ENCODE data around the gene CHERP.

CHERP gene, protein sequence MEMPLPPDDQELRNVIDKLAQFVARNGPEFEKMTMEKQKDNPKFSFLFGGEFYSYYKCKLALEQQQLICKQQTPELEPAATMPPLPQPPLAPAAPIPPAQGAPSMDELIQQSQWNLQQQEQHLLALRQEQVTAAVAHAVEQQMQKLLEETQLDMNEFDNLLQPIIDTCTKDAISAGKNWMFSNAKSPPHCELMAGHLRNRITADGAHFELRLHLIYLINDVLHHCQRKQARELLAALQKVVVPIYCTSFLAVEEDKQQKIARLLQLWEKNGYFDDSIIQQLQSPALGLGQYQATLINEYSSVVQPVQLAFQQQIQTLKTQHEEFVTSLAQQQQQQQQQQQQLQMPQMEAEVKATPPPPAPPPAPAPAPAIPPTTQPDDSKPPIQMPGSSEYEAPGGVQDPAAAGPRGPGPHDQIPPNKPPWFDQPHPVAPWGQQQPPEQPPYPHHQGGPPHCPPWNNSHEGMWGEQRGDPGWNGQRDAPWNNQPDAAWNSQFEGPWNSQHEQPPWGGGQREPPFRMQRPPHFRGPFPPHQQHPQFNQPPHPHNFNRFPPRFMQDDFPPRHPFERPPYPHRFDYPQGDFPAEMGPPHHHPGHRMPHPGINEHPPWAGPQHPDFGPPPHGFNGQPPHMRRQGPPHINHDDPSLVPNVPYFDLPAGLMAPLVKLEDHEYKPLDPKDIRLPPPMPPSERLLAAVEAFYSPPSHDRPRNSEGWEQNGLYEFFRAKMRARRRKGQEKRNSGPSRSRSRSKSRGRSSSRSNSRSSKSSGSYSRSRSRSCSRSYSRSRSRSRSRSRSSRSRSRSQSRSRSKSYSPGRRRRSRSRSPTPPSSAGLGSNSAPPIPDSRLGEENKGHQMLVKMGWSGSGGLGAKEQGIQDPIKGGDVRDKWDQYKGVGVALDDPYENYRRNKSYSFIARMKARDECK

DNA sequence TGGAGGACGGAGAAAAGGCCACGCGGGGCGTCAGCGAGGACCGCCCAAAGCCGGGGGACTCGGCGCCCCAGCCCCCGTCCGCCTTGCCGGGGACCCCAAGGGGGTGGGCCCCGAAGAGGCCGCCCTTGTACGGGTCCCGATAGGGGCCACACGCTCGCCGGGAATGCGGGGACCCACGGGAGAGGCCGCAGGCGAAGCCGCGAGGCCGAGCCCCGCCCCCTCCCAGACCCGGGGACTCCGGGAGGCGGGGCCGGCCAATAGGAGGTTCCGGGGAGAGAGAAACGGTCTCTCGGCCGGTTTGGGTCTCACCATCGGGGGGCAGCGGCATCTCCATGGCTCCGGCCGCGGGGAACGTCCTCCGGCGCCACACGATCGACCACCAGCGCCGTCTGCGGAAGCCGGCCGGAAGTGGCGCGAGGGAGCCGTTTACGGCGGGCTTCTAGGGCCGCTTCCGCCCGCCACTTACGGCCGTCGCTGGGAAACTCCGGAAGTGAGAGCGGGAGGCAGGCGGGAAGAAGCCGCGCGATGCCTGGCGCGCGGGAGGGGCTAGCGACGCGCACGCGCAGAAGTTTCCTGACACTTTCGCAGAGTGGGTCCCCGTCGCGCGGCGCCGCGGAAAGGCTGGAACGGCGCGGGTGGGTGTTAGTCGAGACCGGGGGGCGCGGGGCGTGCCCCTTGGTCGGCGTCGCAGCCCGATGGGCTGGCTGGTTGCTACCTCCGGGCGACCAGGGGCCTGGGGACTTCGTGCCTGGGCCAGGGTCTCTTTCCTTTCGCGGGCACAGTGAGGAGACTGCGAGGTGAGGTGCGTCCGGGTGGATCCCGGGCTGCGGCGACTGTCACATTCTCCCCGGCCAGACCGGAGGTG lies at the start of gene CHERP:
TSS of gene CHERP (minus strand) at position 393 of the 865 bp plus-strand sequence. CDS start at position 334, 59 bp downstream.
- DNase-seq, result peak; percentile 50 to 95 (median 85)

DNA sequence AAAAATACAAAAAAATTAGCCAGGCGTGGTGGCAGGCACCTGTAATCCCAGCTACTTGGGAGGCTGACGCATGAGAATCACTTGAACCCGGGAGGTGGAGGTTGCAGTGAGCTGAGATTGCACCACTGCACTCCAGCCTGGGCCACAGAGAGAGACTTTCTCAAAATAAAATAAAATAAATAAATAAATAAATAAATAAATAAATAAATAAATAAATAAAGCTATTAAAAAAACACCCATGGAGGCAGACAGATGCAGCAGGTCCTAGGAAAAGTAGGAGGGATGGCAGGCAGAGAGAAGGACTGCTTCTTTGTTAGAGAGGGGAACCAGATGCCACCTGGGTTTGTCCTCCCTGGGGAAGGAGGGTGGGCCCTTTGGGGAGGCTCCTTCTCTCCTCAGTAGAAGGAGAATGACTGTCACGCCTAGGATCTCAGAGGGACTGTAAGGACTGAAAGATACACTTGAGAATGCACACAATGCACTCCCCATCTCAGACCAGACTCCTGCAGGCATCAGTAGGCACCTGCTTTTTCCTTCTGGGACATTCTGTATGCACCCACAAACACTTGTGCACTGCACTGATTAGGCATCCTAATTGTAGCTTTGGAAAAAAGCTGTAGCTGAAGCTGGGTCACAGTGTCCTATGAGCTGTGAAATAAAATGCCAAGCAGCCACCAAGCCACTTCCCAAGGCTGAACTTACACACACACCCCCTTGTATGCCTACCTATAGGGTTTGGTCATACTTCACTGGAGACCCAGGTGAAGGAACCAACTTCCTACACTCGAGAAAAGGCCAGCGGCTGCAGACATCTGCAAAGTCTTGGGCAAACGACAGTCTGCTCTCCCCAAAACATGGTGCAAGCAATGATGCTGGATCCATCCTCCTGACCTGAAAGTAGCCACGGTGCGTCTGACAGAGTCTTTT lies 48.9 kb upstream of the CHERP start:
- no peak for DNase-seq

DNA sequence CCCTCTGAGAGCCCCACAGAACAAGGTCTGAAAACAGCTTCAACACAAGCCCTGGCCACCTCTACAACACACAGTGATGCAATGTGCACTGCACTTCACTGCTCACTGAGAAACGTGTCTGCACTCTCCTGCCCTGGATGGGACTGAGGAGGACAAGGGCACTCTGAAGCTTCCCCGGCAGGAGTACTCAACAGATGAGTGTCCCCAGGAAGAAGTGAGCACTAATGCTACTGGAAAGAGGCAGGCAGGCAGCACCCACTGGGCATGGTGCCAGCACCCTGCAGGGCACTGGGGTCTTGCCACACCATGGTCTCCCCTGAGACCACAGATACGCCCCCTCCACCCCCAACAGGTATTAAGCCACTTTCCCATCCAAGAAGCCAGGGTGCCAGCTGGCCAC lies 47.7 kb upstream of the CHERP start:
- no peak for DNase-seq

DNA sequence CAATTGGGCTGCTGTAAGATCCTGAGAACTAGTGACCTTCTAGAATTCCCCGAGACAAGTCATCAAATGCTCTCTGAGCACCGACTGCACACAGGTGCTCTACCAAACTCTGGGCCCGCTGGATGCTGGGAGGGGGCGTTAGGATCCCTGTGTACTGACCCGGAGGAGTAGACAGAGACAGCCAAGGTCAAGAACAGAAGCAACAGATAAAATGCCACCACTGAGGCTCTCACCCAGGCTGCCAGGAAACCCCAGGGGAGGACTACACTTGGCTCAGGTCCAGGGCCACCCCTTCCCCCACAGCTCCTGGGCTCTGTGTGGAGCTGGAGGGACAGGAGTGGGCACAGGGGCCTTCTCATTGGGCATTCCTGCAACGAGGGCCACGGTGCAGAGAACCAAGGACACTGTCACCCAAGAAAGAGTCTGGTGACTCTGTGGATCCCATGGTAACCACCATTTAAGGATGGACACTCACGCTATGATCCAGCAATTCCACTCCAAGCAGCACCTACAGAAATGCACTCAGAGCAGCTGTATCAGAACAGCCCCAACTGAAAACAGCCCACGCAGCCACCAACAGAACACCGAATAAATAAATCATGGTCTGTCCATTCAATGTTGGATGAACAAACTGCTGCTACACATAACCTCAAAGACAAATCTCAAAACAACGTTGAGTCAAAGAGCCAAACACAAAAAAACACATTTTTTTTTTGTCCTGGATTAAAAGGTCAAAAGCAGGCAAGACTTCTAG lies 46.8 kb upstream of the CHERP start:
- DNase-seq, result peak in 1 of 56 donors; percentile 29

DNA sequence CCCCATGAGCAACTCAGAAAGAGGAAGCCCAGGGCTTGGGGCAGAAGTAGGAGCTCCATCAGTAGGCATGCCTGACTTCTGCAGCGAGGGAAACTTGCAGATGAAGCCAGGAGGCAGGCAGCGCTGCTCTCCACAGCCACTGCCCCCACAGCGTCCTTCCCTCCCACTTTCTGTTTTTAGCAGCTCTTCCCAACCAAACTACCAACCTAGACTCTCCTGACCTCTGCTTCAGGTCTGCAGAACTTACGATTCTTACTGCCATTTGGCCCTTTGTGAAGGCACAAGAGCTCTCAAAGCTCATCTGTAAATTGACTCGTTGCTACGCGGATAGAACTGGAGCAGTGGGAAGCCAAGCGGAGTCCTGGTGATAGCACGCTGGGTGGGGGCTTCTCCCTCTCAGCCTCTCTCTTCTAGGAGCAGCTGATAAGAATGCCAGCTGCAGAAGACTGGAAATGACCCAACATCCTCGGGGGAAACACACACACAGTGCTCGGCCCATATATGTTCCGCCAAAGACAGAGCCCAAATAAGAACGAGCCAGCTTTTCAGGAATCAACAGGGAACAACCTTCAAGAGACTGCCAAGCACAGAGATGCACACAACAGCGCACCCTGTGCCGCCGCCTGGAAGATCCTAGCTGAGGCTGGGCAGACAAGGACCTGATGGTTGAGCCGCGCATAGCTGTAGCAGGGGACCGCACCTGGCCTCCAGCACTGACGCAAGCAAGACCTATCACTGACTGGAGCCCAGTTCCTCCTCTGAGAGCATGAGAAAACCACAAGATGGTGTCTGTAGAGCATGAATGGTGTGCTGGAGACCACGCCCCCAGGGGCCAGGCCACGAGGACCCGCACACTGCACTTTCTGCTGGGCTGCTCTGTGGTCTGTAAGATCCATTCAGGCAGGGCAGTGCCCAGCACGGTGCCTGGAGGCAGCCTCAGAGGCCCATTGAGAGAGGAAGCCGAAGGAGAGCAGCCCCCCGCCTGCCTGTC lies 45.9 kb upstream of the CHERP start:
- peak in 25 of 56 donors; percentile 11 to 61 (median 35) for DNase-seq

DNA sequence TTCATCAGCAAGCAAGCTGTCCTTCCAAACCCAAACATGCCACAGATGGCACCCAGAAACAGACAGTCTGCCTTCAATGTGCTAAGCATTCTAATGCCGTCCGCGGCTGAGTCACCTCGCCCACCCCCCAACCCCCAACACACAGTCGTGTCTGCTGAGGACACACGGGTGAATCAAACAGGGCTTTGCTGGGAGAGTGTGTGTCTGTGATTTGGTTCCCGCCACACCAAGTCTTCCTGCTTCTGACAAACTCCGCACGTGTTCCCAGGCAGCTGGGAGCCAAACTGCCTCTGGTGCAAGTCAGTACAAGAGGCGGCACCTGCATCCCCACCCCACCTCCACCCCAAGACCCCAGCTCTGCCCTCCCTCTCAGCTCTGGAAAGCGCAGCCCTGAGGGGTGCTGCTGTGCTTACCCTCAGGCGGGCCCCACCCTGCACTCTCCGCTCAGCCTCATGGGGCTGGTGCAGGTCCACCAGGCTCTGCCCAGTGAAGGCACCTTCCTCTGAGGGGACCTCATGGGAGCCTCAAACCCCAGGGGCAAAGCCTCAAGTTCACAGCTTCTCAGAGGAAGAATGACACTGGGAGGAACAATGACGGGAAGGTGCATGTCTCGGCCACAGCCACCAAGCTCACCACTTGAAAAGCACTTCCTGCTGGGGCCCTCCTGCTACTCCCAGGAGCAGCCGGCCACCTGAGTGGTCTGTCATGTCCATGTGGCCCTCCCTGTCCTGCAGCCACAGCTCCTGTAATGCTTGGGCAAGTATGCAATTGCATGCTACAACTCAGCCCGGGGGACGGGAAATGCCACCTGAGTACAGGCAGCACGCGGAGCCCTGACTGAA lies 45.0 kb upstream of the CHERP start:
- peak in 21 of 56 donors; percentile 8 to 67 (median 30) for DNase-seq

DNA sequence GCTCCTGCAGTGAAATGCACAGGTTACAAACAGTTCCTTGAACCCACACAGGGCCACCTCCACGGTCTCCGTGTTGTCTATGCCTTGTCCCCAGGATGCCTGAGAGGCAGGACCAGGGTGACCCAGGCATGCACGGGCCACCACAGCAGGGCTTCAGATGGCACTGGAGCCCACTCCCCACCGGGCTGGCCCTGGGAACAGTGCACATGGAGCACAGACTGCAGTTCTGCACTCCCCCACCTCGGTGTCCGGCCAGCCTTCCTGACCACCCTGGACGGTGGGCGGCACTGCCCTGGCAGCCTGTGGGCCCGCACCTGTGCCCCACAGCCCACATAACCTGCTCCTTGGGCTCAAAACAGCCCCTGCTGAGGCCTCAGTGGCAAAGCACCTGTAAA lies 44.2 kb upstream of the CHERP start:
- DNase-seq, result no peak

DNA sequence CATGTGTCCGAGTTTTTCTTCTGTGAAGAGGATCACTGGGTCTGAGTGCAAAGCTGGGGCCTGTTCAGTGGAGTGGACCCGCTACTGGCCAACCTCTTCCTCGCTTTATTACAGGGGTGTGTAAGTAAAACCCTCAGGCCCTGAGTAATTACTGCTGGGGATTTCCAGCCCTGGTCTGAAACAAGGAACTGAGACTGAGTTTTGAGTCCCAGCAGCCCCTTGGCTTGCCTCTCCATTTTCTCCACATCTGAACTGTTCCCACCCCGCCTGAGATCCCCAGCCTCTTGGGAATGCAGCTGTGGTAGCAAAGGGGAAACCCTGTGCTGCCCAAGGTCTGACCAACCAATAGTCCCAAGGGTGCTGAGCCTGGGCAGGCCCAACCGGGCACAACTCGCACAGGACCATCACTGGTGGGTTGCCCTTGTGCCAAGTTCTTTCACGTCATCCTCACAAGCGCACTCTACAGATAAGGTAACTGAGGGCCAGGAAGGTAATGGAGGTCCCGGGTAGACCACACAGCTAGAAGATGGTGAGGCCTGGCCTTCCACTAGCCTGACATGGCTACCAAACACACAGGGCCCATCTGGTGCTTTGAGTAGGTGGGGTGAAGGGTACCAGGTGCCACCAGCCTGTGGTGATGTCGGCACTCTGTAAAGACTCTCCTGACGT lies 43.7 kb upstream of the CHERP start:
- no peak for DNase-seq

DNA sequence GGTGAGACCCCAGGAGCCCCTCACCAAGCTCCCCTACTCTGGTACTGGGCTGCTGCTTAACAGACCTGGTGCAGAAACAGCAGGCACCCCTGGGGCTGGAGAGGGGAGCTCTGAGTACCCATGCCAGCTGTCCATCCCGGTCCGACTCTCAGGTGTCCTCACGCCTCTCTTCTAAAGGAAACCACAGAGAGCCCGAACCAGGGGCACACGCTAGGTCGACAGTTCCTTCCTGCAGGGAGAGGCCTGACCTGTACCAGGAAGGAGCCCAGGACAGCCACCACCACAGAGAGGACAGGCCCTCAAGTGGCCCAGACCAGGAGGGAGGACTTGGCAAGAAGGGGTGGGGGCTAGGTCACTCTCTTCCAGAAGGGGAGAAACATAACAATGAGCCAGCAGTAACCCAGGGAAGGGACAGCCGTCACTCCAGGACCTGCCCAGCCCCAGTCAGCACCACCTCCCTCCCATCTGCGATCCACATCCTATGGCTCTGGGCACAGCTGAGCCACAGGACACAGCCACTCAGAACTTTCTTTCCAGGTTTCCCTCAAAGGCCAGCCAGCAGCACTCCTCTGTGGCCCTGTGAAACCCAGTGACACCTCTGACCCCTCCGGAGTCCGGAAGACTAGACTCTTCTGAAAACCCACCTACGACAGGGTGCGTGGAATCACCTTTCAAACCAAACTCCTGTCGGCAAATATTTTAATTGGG lies 43.0 kb upstream of the CHERP start:
- no peak for DNase-seq

DNA sequence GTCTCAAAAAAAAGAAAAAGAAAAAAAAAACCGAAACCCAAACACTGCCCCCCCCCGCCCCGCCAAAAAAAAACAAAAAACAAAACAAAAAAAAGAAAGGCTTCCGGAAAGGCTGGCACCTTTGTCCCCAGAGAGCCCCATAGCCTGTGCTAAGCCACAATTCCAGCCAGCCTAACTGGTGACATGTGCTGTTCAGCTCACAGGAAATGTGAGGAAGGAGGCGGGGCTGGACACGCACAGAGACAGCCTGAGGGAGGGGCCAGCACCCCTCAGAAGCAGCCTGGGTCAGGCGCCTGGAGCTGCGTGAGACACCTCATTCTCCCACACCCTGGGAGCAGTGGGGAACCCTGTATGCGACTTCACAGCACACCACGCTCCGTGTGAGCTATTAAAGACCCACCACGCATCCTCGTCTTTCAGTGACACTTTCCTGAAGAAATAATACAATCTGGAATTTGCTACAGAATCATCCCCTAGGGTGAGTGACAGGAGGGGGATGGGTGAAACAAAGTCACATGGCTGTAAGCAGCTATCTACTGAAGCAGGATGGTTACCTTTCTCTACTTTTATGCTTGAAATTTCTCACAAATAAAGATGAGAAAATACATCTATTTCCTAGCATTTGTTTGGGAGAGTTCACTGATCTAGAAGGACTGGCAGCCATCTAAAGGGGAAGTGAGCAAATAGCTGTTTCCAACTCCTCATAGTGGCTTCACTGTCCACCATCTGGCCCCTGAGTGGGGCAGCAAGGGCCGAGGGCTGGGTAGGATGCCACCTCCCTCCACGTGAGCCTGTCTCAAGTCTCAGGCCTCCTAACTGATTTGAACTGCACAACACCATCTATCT lies 42.2 kb upstream of the CHERP start:
- peak in 51 of 56 donors; percentile 12 to 81 (median 56) for DNase-seq

DNA sequence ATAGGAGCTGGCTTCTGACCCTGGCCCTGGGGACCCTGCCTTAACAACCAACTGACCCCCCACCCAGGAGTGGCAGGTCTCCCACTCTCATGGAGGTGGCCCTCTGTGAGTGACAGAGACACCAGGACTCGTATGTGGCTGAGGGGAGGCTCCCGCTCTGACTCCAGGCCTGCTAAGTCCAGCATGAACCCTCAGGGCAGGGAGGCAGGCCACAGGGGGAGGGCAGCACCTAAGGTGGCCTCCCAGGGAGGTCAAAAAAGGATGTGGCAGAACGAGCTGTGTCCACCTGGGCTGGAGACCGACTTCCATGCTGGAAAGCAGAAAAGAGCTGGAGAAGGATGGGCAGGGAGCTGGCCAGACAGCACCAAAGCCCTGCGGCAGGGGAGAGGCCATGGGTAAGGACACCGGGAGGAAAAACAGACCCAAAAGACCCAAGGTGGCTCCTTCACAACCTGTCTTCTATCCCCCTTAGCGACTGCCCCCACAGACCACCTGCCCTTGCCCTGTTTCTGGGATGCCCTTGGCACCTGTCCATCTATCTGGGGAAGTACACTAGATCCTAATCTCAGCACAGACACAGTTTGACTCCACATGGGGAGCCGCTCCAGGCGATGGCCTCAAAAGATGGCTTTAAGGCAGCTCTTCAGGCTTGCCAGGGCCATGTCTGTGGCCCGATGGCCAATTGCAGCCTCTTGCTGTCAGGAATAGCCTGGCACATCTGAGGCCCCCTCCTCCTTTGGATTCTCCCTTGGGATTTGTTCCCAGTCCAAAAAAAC lies 40.4 kb upstream of the CHERP start:
- DNase-seq, result no peak

DNA sequence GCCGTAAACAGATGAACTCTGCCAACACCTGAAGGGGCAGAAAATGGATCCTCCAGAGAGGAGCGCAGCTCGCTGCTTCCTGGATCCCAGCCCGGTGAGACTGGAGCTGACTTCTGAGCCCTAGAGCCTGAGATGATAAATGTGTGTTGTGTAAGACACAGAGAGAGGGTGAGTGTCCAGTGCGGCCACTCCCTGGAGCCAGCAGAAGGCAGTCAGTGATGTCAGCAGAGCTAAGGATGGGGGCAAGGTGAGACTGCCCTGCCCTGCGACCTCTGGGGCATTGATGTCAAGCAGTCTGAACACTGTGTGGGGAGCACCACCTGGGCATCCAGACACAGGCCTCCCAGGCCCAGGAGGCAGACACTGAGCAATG lies 39.7 kb upstream of the CHERP start:
- no peak for DNase-seq

DNA sequence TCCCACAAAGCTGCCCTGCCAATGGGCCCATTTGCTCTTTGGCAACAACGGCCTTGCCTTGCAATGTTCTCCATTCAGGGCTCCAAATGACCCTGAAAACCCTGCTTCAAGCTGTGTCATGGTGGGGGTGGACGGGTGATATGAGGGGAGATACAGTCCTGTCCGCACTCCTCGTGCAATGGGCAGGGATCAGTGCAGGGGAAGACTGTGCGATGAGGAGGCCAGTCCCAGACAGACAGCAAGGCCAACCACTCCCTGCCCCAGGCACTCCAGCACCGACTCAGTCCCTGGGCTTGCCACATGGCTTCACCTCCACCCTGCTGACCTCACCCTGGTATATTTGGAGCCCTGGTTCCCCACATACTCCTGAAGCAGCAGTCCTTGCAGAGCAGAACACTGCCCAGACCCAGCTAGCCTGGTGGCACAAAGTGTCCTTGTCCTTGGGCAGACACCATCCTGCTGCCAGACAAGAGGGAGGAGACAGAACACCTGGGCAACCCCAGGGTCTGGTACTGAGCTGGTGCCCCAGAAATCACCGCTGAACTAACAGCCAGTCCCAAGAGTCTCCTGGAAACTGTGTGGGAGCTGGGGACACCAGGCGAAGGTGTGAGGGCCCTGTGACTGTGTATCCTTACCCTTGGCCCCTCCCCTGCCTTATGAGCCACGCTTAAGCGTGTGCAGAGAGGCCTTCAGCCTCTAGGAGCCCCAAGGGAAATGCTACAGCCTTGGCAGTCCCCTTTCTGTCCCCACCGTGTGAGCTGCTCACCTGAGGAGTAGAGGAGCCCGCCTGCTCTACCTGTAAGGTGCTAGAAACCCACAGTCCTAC lies 39.1 kb upstream of the CHERP start:
- DNase-seq, result no peak
